Occipital lobe (tissue), 2 donors: Measurements from ENCODE around the gene ITGB2. TPM values are rescaled to one million over a fixed set of nuclear protein-coding genes. Genes with fewer than 3 reads are reported as not detected.
"Not testable (repeated sequence)": the region's sequence is repeated elsewhere in the genome, so short reads cannot be mapped to it uniquely, and the experiment has no call there.

Experiments used
- DNase-seq: peaks from one replicate; lab custom pipeline; 2025; lab: John Stamatoyannopoulos, UW
- total RNA-seq: library from RNA; depleted of rRNA; stranded (reverse); fragments of >200 nt; gene quantifications from one replicate; pipeline ENCODE4 v1.2.3, GENCODE V29; 2014

ITGB2 gene
- total RNA-seq, 1 donor from 2014 or later = 9.2 TPM

DNA sequence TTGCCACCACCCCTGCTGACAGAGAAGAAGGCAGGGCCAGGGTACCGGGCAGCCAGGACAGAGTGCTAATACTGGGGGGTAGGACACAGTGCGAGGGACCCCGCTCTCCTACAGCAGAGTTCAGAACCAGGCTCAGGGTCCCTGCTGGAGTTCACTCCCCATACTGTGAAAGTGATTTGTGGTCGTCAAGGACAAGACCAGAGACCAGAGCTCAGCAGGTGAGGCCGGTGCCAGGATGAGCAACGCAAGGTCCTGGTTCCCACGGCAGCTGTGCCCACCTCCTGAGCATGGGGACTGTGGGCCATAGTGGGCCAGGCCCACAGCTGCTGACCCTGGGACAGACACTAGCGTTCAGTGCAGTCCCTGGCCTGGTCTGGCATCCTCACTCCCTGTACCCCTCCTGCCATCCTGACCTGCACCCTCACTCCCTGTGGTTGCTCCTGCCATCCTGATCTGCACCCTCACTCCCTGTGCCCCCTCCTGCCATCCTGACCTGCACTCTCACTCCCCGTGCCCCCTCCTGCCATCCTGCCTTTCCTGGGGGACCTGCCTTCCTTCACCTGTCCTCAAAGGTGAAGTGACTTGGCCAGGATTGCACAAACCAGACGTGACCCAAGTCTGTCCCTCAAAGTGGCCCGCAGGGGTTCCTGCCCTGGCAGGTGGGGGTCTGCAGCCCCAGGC is 33.4 kb downstream of the ITGB2 start:
- no peak for DNase-seq

DNA sequence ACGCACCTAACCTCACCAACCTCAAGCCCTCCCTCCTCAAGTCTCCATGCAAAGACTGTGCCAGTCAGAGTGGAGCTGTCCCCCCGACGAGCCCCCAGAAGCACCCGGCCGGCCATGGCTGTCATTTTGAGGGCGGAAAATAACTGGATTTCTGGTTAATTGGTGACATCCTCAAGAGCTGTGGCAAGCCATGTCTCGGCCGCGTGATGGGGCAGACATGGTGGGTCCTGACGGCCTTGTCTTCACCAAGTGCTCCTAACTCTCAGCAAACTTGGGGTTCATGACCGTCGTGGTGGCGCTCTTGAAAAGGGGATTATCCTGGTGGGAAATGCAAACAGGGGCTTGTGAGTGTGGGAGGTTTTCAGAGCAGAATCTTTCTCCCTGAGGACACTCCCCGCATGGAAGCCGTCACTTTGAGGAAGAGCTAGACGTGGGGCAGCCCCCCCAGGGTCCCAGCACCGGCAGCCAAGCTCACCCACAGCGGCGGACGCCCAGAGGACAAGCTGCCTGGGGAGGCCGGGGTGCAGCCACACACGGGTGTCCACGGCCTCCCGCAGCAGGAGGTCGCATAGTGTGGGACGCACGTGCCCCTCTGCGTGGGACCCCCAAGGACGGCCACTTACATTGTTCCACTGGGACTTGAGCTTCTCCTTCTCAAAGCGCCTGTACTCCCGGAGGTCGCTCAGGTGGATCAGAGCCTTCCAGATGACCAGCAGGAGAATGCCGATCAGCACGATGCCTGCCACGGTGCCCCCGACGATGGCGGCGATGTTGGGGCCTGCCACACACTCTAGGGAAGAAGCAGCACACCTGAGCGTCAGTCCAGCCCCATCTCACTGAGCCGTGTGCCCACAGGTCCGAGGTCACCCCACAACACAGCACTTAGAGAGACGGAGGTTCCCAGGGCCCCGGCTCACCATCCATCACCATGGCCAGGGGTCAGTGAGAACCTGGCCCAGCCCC is 34.3 kb downstream of the ITGB2 start:
- DNase-seq = no peak

DNA sequence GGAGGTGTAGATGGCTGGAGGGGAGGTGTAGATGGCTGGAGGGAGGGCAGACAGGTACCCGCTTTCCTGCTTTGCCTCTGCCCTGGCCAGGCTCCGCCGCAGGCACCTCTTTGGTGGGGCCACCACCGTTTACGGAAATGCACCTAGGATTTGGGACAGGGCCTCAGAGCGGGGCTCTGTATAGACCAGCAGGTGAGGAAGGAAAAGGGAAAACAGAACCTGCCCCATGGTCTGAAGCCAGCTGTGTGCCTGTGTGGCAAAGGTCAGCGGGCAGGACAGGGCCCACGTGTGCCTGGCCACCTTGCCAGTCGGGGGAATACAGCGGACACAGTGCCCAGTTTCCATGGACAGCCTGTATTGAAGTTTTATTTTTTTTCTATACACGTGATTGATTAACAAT is 35.1 kb downstream of the ITGB2 start:
- DNase-seq = no peak

DNA sequence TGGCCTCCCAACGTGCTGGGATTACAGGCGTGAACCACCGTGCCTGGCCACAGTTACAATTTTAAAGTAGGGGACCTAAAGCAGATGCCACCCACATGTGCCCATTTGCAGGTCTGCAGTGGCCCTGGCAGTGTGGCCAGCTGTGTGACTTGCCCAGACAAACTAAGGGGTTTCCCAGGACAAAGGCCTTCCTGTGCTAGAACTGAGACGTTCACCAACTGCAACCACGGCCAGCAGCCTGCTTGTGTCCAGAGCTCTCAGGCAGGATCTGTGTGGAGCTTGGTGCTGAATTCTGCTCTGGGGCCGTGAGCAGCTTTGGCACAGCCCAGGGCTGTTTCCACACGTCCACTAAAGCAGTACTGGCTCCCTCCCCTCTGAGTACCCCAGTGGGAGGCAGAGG is 36.6 kb downstream of the ITGB2 start:
- DNase-seq = no peak

DNA sequence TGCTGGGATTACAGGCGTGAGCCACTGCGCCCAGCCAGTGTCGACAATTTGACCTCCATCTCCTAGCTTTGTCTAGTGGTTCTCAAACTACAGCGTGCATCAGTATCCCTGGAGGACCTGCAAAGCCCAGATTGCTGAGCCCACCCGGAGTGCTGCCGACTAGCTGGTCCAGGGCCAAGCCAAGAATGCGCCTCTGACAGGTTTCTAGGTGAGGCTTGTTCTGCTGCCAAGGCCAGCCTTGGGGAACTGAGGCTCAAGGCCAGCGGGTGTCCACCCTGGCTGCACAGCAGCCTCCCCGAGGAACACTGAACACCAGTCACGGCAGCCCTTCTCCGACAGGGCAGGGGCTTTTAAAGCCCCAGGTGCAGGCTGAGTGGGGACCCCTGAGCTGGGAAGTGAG is 37.4 kb downstream of the ITGB2 start:
- no peak for DNase-seq

DNA sequence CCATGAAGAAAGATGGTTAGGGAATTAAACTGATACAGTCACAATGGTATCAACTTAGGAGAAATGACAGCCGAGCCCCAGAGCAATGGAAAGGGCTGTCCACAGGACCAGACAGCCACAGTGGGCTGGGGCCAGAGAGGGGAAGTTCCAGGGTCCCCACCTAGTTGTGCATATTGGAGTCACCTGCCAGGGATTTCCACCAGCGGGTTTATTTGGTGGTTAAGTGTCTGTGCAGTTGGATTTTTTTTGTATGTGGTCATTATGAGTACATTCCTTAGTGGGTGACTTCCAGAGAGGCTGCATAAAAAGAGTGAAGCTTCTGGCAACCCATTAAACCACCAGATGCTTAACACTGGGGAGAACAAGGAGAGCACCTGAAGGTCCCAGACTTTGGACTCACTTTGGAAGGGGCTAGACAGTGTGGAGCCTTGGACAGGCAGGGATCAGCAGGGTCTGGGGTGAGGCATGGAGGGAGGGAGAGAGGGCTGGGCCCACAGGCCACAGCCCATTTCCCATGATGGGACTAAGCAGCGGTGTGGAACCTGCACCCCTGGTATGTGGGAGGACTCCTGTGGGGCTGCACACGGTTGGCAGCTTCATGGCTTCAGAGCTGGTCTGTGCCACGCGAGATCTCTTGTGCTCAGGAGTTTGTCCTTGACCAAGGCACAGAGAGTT is 39.4 kb downstream of the ITGB2 start:
- no peak for DNase-seq

DNA sequence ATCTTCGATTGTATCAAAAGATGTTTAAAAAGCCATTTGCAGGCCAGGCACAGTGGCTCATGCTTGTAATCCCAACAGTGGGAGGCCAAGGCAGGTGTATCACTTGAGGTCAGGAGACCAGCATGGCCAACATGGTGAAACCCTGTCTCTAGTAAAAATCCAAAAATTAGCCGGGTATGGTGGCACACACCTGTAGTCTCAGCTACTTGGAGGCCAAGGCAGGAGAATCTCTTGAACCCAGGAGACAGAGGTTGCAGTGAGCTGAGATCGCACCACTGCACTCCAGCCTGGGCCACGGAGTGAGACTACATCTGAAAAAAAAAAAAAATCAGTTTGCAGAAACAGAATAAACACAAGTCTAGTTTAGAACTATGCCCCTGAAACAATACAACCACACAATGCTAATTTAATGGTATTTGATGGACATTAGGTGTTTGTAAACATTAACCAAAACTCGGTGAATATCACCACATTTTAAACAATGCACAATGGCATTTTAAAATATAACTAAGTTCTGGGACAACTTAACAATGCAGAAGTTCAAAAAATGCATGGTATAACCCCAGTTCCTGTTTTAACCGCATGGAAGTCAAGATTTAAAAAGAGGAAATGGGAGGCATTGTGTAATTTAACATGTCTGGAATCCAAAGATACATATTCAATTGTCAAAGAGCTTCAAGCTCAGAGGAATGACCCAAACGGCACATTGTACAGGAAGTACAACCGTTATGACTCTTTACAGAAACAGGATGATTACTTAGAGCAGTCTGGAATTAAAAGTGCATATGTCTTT is 40.1 kb downstream of the ITGB2 start:
- DNase-seq = no peak

DNA sequence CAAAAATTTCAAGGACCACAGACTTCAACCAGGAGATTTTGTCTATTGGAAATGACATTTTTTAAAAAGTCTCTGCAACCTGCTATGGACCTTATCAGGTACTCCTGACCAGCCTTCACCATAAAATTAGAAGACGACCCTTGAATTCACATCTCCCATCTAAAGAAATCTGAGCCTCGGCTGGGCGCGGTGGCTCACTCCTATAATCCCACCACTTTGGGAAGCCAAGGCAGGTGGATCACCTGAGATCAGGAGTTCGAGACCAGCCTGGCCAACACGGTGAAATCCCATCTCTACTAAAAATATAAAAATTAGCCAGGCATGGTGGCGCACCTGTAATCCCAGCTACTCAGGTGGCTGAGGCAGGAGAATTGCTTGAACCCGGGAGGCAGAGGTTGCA is 41.5 kb downstream of the ITGB2 start:
- not testable (repeated sequence) for DNase-seq

DNA sequence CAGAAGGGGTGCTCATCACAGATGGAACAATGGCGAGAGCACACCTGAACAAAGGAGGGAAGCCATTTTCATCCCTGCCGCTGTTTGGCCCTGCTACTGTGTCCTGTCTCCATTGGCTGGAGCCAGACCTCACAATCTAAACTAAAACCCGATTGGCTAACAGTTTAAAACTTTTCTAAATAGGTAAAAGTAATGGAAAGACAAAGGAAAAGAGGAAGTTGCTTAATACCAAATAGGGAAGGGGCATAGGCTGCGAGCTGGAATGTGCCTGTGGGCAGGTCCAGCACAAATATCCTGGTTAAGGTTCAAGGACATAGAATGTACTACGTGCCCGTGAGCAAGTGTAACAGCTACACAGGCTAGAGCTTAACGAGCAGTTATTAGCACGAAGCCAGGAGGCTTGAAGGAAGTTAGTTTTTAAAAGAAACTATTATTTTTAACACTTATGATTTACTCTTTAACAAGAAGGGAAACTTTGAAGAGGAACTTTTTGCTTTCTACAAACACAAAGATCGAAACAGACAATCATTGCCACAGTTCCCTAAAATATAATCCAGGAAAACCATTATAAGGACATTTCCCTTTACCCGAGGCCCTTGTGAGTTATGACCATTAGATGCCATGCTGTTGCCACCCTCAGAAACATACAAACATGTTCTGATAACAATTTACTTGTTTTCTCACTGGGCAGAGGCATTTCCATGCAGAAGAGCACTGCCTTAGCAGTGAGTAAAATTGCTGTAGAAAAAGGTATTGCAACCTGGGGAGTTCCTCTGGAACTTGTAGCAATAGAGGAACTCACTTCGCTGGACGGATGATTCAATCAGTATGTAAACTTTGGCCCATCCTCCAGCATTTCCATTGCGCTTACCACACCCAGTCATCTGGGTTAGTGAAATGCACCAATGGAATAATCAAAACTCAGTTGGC is 42.4 kb downstream of the ITGB2 start:
- no peak for DNase-seq

DNA sequence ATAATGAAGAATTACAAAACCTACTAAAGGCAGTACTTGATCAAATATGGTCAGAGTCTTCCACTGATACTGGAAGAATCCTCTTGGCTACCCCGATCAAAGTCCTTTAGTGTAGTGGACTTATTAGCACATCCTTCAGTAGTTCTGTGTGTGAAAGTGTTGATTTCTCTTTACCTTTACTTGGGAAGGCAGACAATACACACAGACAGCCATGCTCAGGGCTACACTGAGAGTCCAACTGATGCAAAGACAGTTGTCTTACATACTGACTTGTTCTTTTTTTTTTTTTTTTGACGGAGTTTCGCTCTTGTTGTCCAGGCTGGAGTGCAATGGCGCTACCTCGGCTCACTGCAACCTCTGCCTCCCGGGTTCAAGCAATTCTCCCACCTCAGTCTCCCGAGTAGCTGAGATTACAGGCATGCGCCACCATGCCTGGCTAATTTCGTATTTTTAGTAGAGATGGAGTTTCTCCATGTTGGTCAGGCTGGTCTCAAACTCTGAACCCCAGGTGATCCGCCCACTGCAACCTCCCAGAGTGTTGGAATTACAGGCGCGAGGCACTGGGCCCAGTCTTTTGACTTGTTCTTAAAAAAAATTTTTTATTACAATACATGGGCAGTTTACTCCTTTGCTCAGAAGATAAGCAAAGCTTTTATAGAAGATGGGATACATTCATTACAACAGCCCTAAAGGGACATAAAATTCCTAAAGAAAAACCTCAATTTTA is 43.7 kb downstream of the ITGB2 start:
- no peak for DNase-seq

DNA sequence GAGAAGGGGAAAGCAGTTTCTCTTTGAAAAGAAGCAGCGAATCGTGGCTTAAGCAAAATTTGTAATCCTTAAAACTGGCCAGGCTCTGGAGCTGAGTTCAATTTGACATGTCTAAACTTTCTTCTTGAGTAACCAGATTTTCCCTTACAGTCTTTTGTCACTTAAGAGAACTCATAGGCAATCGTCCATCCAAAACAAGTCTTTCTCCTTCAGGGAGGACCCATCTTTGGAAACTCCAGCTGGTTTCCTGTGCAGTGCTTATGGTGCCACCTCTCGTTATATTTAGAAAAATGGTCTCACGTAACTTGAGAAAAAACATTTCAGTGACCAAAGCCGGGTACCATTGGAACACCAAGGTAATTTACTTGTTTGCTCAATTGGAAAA is 45.4 kb downstream of the ITGB2 start:
- no peak for DNase-seq

DNA sequence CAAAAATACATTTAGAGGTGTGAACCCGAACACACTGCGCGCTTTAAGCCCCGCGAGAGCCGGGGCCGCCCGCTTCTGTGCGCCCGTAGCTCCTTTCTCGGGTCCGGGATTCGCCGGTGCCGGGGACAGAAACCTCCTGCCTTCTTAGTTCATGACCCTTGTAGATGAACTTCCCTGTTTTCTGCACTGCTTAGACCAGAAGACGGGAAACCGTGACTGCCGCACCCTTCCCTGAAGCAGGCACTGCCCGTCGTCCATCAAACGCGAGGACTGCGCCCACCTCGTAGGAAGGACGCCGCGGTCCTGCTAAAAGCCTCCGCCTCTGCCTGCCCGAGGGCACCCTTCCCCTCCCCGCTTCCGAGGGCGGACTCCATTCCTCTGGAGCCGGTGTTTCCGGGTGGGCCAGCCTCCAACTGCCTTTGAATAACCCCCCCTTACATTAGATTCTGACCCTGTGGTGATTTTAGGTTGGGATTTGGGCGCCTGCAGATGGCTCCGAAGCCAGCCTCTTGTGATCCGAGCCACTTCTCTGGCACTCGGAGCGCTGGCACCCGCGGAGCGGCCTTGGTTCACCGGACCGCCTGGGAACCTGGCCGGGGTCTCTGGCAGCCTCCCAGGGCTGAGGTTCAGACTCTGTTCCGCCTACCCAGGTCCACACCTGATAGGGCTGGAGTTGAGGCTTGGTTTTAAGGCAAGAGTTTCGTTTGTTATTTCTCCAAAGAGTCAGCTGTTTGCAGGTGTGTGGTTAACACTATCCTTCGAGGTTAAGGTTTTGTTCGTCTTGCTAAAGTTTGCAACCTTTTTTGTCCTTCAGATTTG is 46.0 kb downstream of the ITGB2 start:
- DNase-seq = no peak

DNA sequence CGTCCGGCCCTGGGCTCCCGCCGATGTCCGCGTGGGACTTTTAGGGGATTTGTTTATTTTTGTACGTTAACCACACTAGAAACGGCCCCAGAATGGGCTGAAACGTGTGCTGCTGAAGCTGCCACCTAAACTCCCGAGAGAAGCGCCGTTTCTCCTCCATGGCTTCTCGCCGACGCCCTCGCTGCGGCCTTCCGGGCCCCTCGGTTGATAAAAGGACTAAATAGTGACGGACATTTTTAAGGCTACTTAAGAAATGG is 46.5 kb downstream of the ITGB2 start:
- no peak for DNase-seq

DNA sequence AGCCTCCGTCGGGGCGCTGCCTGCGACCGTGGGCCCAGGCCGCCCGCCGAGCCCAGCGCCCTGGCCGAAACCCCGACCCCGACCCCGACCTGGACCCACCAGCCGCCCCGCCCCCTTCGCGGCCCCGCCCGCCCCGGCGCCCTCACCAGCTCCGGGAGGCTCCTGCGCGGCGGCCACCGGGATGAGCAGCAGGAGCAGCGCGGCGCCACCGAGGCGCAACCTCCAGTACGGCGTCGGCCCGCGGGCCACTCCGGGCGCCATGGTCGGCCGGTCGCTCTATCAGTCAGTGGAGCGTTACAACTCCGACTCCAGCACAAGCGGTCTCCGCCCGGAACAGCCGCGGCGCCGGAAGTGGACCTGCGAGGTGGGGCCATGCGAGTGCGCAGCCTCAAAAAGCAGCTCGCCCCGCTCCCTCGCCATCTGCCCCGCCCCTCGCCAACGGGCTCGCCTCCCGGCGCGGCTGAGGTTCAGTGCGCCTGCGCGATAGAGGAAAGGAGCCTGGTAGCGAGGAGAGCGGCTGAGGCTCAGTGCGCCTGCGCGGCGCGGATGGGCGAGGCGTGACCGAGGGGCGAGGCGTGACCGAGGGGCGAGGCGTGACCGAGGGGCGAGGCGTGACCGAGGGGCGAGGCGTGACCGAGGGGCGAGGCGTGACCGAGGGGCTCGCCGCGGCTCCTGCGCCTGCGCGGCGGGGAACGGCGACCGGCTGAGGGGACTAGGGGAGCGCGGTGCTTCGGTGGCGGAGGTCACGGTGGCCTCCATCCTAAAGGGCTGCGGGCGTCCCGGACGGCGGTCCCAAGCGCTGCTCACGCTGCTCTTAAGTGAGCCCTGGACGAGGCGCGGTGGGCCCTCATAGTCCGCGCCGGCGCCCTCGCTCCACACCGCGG is 47.1 kb downstream of the ITGB2 start, which contains the start of gene PTTG1IP:
TSS of gene PTTG1IP (minus strand) at position 335 of the 884 bp plus-strand sequence. CDS start at position 261, 74 bp downstream.
- DNase-seq = peak; percentile 93

DNA sequence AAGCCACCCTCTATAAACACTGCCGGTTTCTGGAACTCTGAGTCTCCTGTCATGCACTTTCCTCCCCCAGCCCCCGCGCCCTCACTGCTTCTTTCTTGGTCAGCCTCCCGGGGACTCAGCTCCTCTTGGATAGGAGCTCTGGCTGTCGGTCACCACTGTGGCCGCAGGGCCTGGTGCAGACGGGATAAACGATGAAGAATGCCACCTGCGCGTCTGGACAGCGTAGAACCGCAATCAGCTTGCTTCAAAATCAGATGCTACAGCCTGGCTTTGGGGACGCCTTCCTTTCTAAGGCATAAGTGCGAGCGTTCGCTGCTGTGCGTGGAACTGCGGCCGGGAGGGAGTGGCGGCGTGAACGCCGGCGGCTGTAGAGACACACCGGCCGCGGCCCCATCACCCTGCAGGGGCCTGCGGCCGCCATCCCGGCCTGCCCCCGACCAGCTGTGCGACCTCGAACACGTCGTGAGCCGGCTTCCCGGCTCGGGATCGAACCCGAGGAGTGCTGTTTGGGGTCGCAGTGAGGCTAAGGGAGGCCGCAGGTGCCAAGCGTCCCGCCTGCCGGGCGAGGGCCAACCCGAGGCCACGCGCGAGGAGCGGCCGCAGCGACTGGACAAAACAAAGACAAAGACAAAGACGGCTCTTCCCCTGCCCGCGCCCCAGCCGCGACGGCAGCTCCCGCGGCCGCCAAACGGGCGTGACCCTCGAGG is 47.9 kb downstream of the ITGB2 start:
- DNase-seq = no peak

DNA sequence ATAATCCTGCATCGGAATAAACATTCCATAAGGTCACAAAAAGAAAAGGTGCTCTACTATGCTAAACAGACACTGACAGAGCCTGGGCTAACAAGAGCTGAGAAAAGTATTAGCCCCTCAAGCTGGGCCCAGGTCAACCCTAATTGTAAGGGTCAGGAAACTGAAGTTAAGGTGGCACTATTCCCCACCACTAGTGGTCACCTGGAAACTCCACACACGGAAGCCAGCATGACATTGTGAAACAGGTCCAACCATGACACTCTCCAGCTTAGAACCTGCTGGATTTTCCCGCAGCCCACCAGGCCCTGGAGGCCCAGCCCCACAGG is 48.4 kb downstream of the ITGB2 start:
- DNase-seq = no peak

DNA sequence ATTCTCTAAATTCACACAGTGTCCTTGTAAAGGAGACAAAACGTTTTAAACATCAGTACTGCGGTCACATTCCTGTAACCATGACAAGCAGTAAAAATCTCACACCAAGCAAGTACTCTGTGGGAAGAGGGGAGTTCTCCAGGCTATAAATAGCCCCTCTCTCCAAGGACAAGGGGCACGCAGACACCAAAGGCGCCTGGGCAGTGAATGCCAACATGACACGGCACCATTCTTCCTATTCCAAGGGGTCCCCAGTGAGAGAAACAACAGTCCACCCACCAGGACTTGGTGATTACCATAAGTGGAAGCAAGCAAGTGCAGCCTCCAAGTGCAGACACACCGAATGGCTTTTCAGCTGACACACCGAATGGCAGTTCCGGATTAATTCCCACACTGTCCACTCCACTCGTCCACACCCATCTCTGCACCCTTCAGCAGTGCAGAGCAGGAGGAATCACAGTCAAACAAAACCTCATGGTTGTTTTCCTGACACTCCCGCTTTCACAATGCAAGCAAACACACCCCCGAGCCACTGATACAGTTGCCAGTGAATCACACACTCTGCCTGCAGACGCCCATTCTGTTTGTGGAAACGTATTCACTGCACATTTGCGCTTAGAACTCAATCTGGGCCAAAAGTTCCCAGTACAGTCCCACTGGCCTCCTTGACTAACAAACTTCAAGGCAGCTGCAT is 49.0 kb downstream of the ITGB2 start:
- DNase-seq = peak; percentile 46
